T-helper 9 cell (primary cell): Measurements from ENCODE around the gene JAM3.
"Not testable (repeated sequence)": the region's sequence is repeated elsewhere in the genome, so short reads cannot be mapped to it uniquely, and the experiment has no call there.

Experiments
- DNase-seq: peaks from one replicate; pipeline ENCODE4 v3.0.0-alpha.2; 2020

The JAM3 gene

GRCh38 chr11:134149371-134149770, 80.5 kb downstream of the JAM3 start:
- no peak for DNase-seq

- DNase-seq: no peak
Observed at GRCh38 chr11:134150195-134150903, 81.5 kb downstream of the JAM3 start.

GRCh38 chr11:134151083-134151747, 82.3 kb downstream of the JAM3 start:
- no peak for DNase-seq

GRCh38 chr11:134152696-134153095, 83.8 kb downstream of the JAM3 start:
- no peak for DNase-seq

GRCh38 chr11:134153147-134153905, 84.5 kb downstream of the JAM3 start:
- DNase-seq: no peak

GRCh38 chr11:134154441-134154840, 85.6 kb downstream of the JAM3 start:
- DNase-seq: no peak

GRCh38 chr11:134155456-134155855, 86.6 kb downstream of the JAM3 start:
- no peak for DNase-seq

- DNase-seq: no peak
Observed at GRCh38 chr11:134155946-134156865, 87.3 kb downstream of the JAM3 start.

- DNase-seq: no peak
Observed at GRCh38 chr11:134157451-134157850, 88.6 kb downstream of the JAM3 start.

GRCh38 chr11:134158023-134158422, 89.2 kb downstream of the JAM3 start:
- no peak for DNase-seq

- no peak for DNase-seq
Observed at GRCh38 chr11:134159652-134160051, 90.8 kb downstream of the JAM3 start.

- DNase-seq: no peak
Observed at GRCh38 chr11:134164490-134165370, 95.9 kb downstream of the JAM3 start.

- DNase-seq: no peak
Observed at GRCh38 chr11:134170177-134170918, 101.5 kb downstream of the JAM3 start.

- DNase-seq: no peak
Observed at GRCh38 chr11:134170919-134171281, 102.0 kb downstream of the JAM3 start.

GRCh38 chr11:134171951-134172350, 103.1 kb downstream of the JAM3 start:
- DNase-seq: no peak

GRCh38 chr11:134173296-134173695, 104.4 kb downstream of the JAM3 start:
- no peak for DNase-seq

- no peak for DNase-seq
Observed at GRCh38 chr11:134176284-134176683, 107.4 kb downstream of the JAM3 start.

- no peak for DNase-seq
Observed at GRCh38 chr11:134178032-134178674, 109.3 kb downstream of the JAM3 start.

- DNase-seq: no peak
Observed at GRCh38 chr11:134181707-134182106, 112.8 kb downstream of the JAM3 start.

- DNase-seq: not testable (repeated sequence)
Observed at GRCh38 chr11:134188092-134188491, 119.2 kb downstream of the JAM3 start.
